Erythroblast (primary cell): ENCODE results near the gene AZIN2.

Source experiments
- GATA1 ChIP-seq: IDR thresholded peaks from 2 replicates; pipeline ENCODE4 v1.6.1; 2011; ENCODE audit warnings: low read depth, mild to moderate bottlenecking, control low read depth, low read length, moderate library complexity
- POLR2A ChIP-seq: IDR thresholded peaks from 2 replicates; pipeline ENCODE4 v1.6.1; 2011; ENCODE audit warnings: mild to moderate bottlenecking, low read length

DNA sequence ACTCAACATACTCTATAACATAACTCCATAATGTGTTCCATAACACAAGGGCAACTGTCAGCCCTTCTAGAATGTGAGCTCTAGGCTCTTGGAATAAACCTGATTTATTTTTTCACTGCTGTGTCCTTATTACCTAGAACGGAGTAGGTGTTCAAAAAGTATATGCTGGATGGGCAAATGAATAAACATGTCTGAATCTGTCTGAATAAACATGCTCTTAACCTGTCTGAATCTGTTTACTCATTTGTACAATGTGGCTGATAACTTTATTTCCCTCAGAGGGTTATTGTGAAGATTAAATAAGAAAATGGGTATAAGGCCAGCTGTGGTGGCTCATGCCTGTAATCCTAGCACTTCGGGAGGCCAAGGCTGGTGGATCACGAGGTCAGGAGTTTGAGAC lies 42.3 kb downstream of the AZIN2 start:
- TF ChIP-seq POLR2A (no peak), GATA1 (no peak)
